HG03103 (cell line): ENCODE data around the gene CELF3.
"Not testable (repeated sequence)": the region's sequence is repeated elsewhere in the genome, so short reads cannot be mapped to it uniquely, and the experiment has no call there.

Source experiments
- ATAC-seq: cut with Tn5 transposase; IDR thresholded peaks from one replicate; pipeline ENCODE4 v1.9.1; 2021; ENCODE audit warnings: low read depth; ENCODE audit not compliant: unreplicated experiment

CELF3 gene

DNA sequence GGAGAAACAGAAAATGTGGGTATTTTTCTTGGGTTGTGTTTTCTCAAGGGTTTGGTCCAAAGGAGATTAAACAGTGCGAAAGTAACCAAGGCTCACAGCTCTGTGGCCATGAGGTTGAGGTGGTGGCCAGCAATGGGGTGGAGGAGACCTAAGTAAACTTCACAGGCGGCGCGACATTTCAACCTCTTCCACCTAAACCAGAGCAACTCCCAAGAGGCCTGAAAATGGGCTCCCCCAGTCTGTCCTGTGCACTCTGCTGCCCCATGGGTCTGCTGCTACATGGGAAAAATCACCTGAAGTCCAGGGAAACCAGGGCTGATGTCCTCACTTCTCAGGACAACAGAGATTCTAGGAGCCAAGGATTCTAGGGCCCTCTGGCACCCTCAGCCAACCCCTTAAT lies 12.4 kb downstream of the CELF3 start:
- no peak for ATAC-seq

DNA sequence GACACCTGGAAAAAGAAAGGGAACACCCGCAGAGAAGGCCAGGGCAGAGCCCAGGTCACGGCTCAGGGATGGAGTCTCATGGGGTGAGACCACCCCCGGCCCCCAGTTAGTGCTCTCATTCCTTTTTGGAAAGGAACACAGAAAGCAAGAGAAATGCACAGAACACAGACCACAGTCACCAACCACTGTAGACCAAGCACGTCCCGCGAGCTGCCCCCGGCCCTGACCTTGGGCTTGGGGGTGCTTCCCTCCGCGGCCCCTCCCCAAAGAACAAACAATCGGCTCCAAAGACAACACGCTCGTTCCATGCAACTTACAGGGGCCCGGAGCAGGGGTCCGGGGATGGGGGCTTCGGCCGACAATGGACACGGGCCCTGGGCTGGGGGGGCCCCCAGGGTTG lies 12.8 kb downstream of the CELF3 start:
- ATAC-seq = no peak

DNA sequence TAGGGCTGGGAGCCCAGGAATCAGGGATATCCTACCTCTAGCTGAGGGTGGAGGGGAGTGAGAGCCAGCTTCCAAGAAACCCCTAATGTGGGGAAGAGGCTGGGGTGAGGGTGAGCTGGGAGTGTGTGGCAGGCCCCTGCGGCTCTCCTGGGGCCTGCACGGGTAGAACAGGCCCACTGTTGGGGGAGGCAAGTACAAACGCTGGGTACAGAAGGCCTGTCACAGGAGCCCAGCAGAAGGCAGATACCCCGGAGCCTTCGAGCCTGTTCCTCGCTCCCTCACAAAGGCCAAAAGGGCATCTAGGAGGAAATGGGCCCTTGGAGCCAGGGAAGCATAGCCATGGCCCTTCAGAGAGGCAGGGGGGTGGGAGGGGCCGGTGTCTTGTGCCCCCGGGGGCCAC lies 13.7 kb downstream of the CELF3 start:
- no peak for ATAC-seq

DNA sequence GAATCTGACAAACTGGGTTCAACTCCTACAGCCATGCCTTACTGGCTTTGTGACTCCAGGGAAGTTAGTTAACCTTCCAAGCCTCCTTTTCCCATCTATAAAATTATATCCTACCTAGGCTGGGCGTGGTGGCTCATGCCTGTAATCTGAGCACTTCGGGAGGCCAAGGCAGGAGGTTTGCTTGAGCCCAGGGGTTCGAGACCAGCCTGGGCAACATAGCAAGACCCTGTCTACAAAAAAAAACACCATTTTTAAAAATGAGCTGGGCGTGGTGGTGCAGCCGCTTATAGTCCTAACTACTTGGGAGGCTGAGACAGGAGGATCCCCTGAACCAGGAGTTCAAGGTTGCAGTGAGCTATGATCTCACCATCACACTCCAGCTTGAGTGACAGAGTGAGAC lies 15.1 kb downstream of the CELF3 start:
- ATAC-seq = no peak

DNA sequence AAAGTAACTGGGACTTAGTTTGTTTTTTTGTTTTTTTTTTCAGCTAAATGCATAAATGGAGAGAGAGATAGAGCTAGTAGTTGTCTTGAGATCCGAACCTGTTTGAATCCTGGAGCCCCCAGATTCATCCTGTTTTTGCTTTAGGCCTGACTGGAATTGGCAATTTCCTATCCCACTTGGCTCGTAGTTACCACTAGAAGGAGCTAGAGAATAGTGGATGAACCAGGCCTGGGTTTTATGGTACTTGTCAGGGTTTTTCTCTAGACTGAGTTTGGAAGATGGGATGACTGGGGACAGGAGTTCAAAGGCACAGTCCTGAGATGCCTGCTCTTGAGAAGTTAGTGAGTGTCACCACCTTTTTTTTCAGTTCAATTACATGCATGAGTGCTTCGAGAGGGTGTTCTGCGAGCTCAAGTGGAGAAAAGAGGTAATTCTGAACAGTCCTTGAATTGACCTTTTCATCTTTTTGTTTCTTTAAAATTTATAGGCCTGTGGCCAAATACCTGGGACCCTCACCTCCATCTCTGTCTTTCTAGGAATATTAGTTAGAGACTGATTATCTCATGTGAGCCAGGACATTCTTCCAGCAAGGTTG lies 23.4 kb downstream of the CELF3 start:
- no peak for ATAC-seq

DNA sequence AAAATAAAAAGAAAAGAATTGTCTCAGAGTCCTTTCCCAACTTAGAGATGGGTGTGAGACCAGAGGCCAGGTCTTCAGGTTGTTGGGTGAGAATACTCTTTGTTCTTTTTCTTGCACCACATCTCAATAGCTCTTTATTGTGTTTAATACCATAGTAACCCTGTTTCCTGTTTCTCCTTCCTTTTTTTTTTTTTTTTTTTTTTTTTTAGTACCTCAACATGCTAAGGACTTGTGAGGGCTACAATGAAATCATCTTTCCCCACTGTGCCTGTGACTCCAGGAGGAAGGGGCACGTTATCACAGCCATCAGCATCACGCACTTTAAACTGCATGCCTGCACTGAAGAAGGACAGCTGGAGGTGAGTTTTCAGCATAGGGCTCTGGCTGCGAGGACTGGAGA lies 24.4 kb downstream of the CELF3 start:
- ATAC-seq = no peak

DNA sequence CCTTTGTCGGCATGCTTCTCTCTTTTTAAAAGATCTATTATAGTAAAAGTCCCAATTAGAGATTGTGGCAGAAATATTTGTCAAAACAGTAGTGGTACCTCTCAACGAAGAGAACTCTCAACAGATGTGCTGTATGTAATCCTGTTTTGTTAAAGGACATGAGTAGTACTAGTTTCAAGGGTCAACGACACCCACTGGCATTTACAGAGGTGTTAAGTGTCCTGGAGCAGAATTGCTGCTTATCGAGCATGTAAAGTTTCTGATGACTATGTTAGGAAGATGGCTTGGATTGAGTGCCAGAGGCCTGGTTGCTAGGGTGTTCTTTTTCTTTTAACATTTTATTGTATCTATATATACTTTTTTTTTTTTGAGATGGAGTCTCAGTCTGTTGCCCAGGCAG lies 27.1 kb downstream of the CELF3 start:
- ATAC-seq = no peak

DNA sequence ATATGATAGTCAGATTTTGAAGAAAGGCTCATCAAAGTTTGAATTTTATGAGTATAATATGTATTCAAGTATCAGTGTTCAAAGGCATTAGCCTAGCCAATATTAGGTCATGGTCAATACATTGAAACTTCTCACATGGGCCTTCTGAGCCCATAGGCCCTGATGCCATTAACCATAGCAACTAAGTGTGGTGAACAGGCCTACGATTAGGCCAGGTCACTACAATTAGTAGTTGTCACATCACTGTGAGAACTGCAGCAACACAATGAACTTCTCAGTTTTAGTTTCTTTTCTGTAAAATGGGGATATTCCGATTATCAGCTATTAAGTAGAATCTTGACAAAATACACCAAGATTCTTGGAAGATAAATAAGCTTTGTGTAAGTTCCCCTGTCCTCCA lies 30.0 kb downstream of the CELF3 start:
- ATAC-seq = no peak

DNA sequence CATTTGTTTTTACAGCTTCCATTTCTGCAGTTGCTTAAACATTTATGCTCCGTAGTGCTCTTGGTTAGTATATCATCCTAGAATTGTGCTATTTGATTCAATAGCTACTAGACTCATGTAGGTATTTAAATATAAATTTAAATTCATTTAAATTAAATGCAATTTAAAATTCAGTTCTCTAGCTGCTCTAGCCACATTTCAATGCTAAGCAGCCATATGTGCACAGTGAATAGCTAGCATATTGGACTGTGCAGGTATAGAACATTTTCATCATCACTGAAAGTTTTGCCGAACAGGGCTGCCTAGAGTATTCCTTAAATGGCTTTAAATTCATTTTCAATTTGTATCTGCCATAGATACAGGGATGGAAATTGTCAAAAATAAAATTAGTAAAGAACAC lies 32.5 kb downstream of the CELF3 start:
- no peak for ATAC-seq

DNA sequence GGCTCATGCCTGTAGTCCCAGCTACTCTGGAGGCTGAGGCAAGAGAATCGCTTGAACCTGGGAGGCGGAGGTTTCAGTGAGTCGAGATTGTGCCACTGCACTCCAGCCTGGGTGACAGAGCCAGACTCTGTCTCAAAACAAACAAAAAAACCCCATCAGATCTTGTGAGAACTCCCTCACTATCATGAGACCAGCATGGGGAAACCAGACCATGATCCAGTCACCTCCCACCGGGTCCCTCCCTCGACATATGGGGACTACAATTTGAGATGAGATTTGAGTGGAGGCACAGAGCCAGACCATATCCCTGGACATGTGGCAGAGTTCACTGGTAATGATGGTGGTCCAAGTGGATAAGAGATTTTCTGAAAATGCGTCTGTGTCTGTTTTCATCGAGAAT lies 33.7 kb downstream of the CELF3 start:
- not testable (repeated sequence) for ATAC-seq

DNA sequence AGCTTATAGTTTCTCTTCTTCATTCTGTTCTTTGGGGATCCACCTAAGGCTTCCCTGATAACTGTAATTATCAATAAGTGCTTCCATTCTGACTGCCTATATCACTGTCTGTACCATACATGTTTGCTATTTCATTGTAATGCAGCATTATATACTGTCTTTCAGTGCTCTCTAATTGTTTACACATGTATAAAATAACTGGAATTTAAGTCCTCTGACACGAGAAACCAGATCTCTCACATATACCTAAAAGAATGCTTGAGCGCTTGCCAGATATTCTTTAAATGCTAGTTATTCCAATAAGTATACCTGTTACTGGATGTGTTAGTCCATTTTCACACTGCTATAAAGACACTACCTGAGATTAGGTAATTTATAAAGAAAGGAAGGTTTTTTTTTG lies 34.7 kb downstream of the CELF3 start:
- ATAC-seq = no peak

DNA sequence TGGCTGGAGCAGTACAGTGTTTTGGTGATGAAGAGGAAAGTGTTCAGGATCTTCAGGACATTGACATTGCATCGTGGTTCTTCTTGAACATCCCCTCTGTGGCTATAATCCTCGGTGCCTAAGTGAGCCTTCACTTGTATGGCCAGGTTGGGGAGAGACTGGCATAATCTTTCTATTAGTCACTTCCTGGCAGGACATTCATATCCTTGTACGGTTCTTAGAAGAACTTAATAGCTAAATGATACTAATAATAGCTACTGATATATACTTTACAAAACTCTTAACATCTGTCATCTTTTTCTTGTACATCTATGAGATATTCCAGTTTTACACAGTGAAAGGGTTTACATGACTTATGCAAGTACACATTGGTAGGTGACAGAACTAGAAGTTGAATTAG lies 35.8 kb downstream of the CELF3 start:
- ATAC-seq = no peak

DNA sequence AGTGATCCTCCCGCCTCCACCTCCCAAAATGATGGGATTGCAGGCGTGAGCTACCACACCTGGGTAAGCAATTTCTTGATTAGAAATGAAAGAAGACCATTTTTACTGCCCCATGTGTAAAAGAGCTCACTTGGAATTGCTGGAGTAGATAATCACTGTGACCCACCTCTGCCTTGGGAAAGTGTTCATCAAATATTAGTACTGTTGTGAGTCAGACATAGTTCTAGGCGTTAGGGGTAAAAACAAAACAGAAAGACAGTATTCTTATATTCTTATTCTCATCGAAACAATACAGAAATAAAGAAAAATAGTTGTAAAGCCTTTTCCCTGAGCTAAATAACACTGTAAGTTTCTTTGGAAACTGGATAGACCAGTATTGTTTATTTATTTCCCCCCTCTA lies 36.2 kb downstream of the CELF3 start:
- ATAC-seq = no peak

DNA sequence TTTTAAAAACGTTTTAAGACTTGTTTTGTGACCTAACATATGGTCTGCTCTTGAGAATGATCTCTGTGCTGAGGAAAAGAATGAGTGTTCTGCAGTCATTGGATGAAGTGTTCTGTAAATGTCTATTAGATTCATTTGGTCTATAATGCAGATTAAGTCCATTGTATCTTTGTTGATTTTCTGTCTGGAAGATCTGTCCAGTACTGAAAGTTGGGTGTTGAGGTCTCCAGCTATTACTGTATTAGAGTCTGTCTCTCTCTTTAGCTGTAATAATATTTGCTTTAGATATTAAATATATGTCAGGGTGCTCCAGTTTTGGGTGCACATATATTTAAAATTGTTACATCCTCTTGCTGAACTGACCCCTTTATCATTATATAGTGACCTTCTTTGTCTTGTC lies 43.2 kb downstream of the CELF3 start:
- ATAC-seq = no peak

DNA sequence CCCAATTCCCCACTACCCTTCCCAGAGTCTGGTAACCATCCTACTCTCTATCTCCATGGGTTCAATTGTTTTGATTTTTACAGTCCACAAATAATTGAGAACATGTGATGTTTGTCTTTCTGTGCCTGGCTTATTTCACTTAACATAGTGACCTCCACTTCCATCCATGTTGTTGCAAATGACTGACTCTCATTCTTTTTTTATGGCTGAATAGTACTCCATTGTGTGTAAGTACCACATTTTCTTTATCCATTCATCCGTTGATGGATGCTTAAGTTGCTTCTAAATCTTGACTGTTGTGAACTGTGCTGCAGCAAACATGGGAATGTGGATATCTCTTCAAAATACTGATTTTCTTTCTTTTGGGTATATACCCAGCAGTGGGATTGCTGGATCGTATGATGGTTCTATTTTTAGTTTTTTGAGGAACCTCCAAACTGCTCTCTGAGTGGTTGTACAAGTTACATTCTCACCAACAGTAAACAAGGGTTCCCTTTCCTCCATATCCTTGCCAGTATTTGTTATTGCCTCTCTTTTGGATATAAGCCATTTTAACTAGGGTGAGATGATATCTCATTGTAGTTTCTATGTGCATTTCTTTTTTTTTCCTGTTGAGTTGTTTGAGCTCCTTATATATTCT lies 46.4 kb downstream of the CELF3 start:
- not testable (repeated sequence) for ATAC-seq

DNA sequence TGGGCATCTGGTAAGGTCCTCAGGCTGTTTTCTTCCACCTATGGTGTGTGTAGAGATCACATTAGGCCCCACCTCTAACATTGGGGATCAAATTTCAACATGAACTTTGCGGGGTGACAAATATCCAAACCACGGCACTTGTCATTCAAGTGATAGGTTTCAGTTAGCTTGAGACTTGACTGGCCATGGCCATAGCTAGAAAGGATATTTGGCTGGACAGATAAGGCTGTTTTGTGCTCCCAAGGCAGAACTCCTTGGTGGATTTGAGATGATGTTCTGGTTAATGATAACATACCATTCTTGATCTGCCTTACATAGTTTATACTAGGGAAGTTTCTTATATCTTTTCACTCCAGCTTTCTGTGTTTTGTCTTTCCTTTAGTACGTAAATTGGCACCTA lies 48.5 kb downstream of the CELF3 start:
- no peak for ATAC-seq

DNA sequence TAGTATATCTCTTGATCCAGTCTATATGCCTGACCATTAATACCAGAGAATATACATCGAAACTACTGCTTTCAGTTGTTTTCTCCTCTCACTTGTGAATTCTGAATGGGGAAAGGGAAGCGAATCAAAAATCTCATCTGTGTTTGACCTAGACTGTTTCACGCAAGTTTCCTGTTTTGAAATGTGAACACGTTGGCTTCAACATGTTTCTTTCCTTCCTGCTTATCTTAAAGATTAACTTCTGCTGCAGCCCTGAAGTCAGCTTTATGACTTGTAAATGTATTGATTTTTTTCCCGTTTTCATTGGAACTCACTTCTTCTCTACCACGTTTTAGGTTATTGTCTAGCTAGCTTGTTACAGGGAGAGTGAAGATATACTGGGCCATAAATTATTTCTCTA lies 54.9 kb downstream of the CELF3 start:
- ATAC-seq = no peak

DNA sequence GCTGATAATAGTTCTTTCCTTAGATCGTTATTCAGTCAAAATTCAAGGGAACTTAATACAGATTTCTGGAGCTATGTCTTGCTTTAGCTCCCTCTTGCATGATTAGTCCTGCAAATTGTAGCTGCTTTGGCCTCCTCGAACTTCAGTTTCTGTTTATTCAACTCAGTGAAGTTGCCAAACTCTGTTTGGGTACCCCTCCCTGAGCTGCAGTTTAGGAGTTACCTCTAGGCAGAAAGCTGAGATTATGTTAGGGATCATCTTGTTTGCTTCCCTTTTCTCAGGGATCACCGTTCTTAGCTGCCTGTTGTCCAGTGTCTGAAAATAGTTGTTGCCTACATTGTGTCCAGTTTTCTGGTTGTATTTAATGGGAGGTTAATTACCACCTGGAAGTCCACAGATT lies 61.2 kb downstream of the CELF3 start:
- no peak for ATAC-seq

DNA sequence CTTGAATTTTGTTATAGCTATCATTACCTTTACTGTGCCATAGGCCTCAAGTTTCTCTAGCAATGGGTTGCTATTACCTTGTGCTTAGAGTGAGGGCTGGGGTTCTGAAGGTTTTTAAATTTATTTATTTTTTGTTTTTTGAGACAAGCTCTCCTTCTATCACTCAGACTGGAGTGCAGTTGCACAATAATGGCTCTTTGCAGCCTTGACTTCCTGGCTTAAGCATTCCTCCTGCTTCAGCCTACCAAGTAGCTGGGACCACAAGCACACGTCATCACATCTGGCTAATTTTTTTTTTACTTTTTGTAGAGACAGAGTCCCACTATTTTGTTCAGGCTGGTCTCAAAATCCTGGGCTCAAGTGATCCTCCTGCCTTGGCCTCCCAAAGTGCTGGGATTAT lies 63.2 kb downstream of the CELF3 start:
- ATAC-seq = no peak
